PFSK-1 (cell line): ENCODE results near the gene KCNQ5.

Source experiments
- POLR2AphosphoS5 ChIP-seq: IDR thresholded peaks from 2 replicates; pipeline ENCODE4 v1.6.1; 2012; ENCODE audit warnings: low read depth, mild to moderate bottlenecking, control low read depth, low read length, moderate library complexity
- TF ChIP-seq, protein P1 (sequence below), 2 experiments: IDR thresholded peaks; 2 replicates each; pipeline versions ENCODE4 v1.6.1 to v1.8.0; 2011 to 2012; ENCODE audit warnings: low read depth in 2 of 2, low read length in 2 of 2, control low read depth in 1 of 2, inconsistent platforms in 1 of 2, mild to moderate bottlenecking in 1 of 2, moderate library complexity in 1 of 2; ENCODE audit not compliant: insufficient read depth in 1 of 2

DNA sequence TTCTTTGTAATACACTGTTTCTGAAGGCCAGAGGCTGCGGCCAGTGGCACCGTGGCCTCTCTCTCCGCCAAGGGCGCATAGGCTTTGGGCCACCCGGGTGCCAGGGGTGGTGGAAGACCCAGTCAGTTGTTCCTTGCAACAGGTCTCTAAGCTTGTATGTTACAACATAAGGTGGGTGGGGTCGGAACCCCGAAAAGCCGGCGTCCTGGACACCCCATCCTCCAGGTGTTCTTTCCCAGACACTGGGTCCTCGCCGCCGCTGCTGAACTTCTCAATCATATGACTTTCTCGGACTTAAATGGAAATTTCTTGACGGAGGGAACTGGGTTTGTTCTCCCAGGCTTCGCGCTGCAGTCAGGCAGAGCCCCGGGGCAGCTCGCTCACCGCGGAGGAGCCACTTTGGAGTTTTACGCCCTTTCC is 983 bp upstream of the KCNQ5 start:
- TF ChIP-seq, protein P1, sequence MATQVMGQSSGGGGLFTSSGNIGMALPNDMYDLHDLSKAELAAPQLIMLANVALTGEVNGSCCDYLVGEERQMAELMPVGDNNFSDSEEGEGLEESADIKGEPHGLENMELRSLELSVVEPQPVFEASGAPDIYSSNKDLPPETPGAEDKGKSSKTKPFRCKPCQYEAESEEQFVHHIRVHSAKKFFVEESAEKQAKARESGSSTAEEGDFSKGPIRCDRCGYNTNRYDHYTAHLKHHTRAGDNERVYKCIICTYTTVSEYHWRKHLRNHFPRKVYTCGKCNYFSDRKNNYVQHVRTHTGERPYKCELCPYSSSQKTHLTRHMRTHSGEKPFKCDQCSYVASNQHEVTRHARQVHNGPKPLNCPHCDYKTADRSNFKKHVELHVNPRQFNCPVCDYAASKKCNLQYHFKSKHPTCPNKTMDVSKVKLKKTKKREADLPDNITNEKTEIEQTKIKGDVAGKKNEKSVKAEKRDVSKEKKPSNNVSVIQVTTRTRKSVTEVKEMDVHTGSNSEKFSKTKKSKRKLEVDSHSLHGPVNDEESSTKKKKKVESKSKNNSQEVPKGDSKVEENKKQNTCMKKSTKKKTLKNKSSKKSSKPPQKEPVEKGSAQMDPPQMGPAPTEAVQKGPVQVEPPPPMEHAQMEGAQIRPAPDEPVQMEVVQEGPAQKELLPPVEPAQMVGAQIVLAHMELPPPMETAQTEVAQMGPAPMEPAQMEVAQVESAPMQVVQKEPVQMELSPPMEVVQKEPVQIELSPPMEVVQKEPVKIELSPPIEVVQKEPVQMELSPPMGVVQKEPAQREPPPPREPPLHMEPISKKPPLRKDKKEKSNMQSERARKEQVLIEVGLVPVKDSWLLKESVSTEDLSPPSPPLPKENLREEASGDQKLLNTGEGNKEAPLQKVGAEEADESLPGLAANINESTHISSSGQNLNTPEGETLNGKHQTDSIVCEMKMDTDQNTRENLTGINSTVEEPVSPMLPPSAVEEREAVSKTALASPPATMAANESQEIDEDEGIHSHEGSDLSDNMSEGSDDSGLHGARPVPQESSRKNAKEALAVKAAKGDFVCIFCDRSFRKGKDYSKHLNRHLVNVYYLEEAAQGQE (IDR thresholded peaks at IDR 0.05; ENCODE audit: insufficient read depth in 1 of 2, low read depth in 2 of 2, low read length in 2 of 2), result no peak
- no peak for TF ChIP-seq POLR2AphosphoS5
